SIG-M5 treated with dmso at 0.1 percent for 504 hours (cell line): ENCODE data around the gene GRK5.
"Not testable (repeated sequence)": the region's sequence is repeated elsewhere in the genome, so short reads cannot be mapped to it uniquely, and the experiment has no call there.

Experiments
- DNase-seq: peaks from one replicate; lab custom pipeline; 2025; ENCODE audit not compliant: unreplicated experiment; lab: John Stamatoyannopoulos, UW

GRK5 gene

GRCh38 chr10:119207366-119207666, at the start of gene GRK5:
TSS of gene GRK5 (plus strand) at chr10:119207571. CDS start at chr10:119207918, 347 bp downstream.
- peak; percentile 79 for DNase-seq

- no peak for DNase-seq
These were observed 48.0 kb upstream of the GRK5 start for GRCh38 chr10:119159332-119159731.

GRCh38 chr10:119161680-119162451, 45.5 kb upstream of the GRK5 start:
- DNase-seq = no peak

GRCh38 chr10:119162452-119163092, 44.8 kb upstream of the GRK5 start:
- peak; percentile 27 for DNase-seq

GRCh38 chr10:119165171-119166117, 41.9 kb upstream of the GRK5 start, which contains the start of gene SFXN4:
TSS of gene SFXN4 (minus strand) at chr10:119165714. CDS start at chr10:119165647, 67 bp downstream.
- DNase-seq = peak; percentile 72

GRCh38 chr10:119166118-119166500, 41.3 kb upstream of the GRK5 start:
- DNase-seq = no peak

- peak; percentile 22 for DNase-seq
These were observed 40.8 kb upstream of the GRK5 start for GRCh38 chr10:119166564-119166963.

GRCh38 chr10:119167041-119167440, 40.3 kb upstream of the GRK5 start:
- no peak for DNase-seq

GRCh38 chr10:119174109-119174508, 33.3 kb upstream of the GRK5 start:
- DNase-seq = no peak

- peak; percentile 86 for DNase-seq
These were observed 31.2 kb upstream of the GRK5 start for GRCh38 chr10:119176166-119176565.

- no peak for DNase-seq
These were observed 29.5 kb upstream of the GRK5 start for GRCh38 chr10:119177708-119178371.

- peak; percentile 84 for DNase-seq
These were observed 28.8 kb upstream of the GRK5 start, which contains the start of gene PRDX3 for GRCh38 chr10:119178372-119179119. TSS of gene PRDX3 (minus strand) at chr10:119178812. CDS start at chr10:119178790, 22 bp downstream.

- not testable (repeated sequence) for DNase-seq
These were observed 26.4 kb upstream of the GRK5 start for GRCh38 chr10:119180850-119181400.

- no peak for DNase-seq
These were observed 23.5 kb upstream of the GRK5 start for GRCh38 chr10:119183664-119184412.

GRCh38 chr10:119189811-119190282, 17.5 kb upstream of the GRK5 start:
- DNase-seq = no peak

GRCh38 chr10:119190353-119190752, 17.0 kb upstream of the GRK5 start:
- DNase-seq = no peak

GRCh38 chr10:119190954-119191785, 16.2 kb upstream of the GRK5 start:
- peak; percentile 44 for DNase-seq

- DNase-seq = no peak
These were observed 15.5 kb upstream of the GRK5 start for GRCh38 chr10:119191881-119192280.
